Heart left ventricle (tissue), 13 donors: ENCODE measurements around the gene MICA.

Experiments
- POLR2A ChIP-seq, 2 donors: fragments of 450-650 bp; IDR thresholded peaks; one replicate each; pipeline ENCODE4 v1.6.1; 2017; ENCODE audit warnings: antibody characterized with exemption in 2 of 2, mild to moderate bottlenecking in 2 of 2, moderate library complexity in 2 of 2
- TF ChIP-seq, protein P1 (sequence below), 12 donors: fragments of 200-600 bp; sonication (generic) in 4 of 12; IDR thresholded peaks; one replicate each; pipeline versions ENCODE4 v1.5.0 to v1.8.0; 2018 to 2022; ENCODE audit warnings: antibody characterized with exemption in 12 of 12, mild to moderate bottlenecking in 5 of 12
- donor health status: ischemic (EF 13 %, LVEDD 7.1; RV severe dilation, severe dysfunction).
- donor health status: DM: no; HTN: yes; CAD: no.
- donor health status: DM: no; HTN: no; CAD: no.
- donor health status: ischemic (EF 25% LVEDD 6.9; RV normal size, moderate dysfunction).
- donor health status: ischemic (EF 25% LVEDD 5.7; RV mildly dilated, moderate dysfunction).
- donor health status: ischemic (EF 35%, LVEDD 5.7; RV mildly dilated, moderate dysfunction).
- donor health status: nonischemic (EF 11% LVEDD 7.7; RV severe dilation, severe dysfunction).
- donor health status: DM: yes; HTN: yes; CAD: no.
- donor health status: PGD.
- donor health status: ischemic (EF 29% LVEDD 5.4; RV normal size, mild dysfunction).
- donor health status: nonischemic (EF 23%, LVEDD 6.1; RV moderate dilation, normal function).

DNA sequence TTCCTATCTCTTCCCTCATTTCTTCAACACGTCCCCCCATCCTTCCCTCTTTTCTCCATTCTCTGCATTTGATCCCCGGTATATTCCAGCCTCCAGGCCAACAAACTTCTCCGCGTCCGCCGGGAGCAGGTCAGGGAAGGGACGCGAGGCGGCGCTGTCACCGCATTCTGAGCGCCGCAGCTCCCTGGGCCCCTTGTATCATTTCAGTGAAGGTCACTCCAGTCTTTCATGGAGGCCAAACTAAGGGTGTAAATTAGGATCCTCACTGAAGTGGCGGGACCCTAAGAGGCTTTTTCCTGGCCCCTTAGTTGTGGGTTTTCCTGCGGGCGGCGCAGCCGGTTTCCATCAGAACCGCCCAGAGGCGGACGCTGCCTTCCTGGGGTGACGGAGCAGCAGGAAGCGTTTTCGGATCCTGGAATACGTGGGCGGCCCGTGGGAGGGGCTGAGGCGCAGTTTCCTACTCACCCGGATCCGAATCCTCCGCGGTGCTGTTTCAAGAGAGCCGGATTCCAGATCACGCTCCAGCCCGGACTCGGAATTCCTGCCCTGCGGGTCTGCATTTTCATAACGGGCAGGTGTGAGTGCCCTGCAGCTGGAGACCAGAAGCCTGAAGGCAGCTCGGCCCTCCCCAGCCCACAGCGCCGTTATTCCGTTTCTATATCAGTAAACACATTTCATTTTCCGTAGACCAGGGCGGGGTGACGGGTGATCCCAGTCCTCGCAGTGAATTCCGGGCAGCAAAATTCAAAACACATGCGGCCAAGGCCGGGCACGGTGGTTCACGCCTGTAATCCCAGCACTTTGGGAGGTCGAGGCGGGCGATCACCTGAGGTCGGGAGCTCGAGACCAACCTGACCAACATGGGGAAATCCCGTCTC lies 3.6 kb upstream of the MICA start:
- peak in 1 of 2 donors; percentile 58 for TF ChIP-seq POLR2A (IDR thresholded peaks at IDR 0.05)
- TF ChIP-seq, protein P1, sequence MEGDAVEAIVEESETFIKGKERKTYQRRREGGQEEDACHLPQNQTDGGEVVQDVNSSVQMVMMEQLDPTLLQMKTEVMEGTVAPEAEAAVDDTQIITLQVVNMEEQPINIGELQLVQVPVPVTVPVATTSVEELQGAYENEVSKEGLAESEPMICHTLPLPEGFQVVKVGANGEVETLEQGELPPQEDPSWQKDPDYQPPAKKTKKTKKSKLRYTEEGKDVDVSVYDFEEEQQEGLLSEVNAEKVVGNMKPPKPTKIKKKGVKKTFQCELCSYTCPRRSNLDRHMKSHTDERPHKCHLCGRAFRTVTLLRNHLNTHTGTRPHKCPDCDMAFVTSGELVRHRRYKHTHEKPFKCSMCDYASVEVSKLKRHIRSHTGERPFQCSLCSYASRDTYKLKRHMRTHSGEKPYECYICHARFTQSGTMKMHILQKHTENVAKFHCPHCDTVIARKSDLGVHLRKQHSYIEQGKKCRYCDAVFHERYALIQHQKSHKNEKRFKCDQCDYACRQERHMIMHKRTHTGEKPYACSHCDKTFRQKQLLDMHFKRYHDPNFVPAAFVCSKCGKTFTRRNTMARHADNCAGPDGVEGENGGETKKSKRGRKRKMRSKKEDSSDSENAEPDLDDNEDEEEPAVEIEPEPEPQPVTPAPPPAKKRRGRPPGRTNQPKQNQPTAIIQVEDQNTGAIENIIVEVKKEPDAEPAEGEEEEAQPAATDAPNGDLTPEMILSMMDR (IDR thresholded peaks at IDR 0.05) = peak; percentile 69 to 97 (median 88)
